ENCODE measurements around the gene HIRA. TPM values are rescaled to one million over a fixed set of nuclear protein-coding genes. Genes with fewer than 3 reads are reported as not detected.

The HIRA gene
- total and polyA plus RNA-seq, 9 of the 15 experiments (the other 6 are each of a cell fraction or from before 2014, with no cell fraction given): 0.96 to 132 (median 58.4) TPM

DNA sequence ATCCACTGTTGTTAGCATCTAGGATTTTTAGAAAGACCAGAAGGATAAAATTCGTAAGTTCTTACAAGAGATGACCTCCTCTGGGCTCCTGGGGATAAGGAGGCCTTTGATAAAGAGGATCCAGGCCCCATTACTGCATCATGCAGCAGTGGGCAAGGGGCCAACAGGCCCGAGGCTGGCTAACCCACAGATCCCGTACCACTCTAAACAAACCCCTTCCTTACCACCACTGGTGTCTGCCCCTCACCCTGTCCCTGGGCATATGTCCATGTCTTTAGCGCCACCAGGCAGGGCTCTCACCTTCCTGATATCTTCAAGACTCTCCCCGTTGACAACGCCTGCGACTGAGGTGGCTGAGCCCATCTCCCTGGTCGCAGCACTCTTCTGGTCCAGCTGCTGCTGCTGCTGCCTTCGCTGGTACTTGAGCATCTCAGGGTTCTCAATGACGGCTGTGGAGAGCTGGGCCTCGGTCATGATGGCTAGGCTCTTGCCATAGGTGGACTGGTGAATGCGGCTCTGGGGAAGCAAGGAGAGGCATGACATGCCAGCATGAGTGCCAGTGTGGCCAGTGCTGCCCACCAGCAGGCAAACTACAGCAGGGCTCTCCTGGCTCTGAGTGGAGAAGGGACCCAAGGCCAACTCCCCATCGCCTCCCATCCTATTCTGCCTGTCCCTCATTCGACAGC lies 46.2 kb downstream of the HIRA start (continued):
- TF ChIP-seq POLR2G (IDR thresholded peaks at IDR 0.05; ENCODE audit: low read depth, low read length) (0 out of 2 replicates have a peak, but pooled peaks have one; percentile 38), ELF1 (tag; IDR thresholded peaks at IDR 0.05) (no peak), NFXL1 (CRISPR knock-in tag; IDR thresholded peaks at IDR 0.05) (no peak), PYGO2 (tag; IDR thresholded peaks at IDR 0.05) (no peak), KHSRP (IDR thresholded peaks at IDR 0.05) (no peak), ZKSCAN8 (CRISPR knock-in tag; IDR thresholded peaks at IDR 0.05) (no peak), TEAD2 (tag; IDR thresholded peaks at IDR 0.05) (no peak), SP2 (IDR thresholded peaks at IDR 0.05; ENCODE audit: extremely low read depth, low read depth, low read length, poor library complexity, severe bottlenecking) (no peak), GTF2A2 (tag; IDR thresholded peaks at IDR 0.05) (no peak), ERF (CRISPR knock-in tag; IDR thresholded peaks at IDR 0.05) (peak; percentile 45; the same call in 1 of the 2 replicates), CBFB (CRISPR knock-in tag; IDR thresholded peaks at IDR 0.05) (peak; percentile 76; the same call in 1 of the 2 replicates), SMARCC2 (IDR thresholded peaks at IDR 0.05; ENCODE audit: low read depth) (no peak), KLF6 (CRISPR knock-in tag; IDR thresholded peaks at IDR 0.05; ENCODE audit: borderline replicate concordance) (no peak), C11orf30 (IDR thresholded peaks at IDR 0.05; ENCODE audit: low read depth) (no peak), NR4A1 (CRISPR knock-in tag; IDR thresholded peaks at IDR 0.05) (no peak), NR4A1 (tag; IDR thresholded peaks at IDR 0.05) (no peak), HCFC1 (IDR thresholded peaks at IDR 0.05; ENCODE audit: low read depth, low read length) (no peak), ZNF354B (CRISPR knock-in tag; IDR thresholded peaks at IDR 0.05) (no peak)
- TF ChIP-seq, protein P1, sequence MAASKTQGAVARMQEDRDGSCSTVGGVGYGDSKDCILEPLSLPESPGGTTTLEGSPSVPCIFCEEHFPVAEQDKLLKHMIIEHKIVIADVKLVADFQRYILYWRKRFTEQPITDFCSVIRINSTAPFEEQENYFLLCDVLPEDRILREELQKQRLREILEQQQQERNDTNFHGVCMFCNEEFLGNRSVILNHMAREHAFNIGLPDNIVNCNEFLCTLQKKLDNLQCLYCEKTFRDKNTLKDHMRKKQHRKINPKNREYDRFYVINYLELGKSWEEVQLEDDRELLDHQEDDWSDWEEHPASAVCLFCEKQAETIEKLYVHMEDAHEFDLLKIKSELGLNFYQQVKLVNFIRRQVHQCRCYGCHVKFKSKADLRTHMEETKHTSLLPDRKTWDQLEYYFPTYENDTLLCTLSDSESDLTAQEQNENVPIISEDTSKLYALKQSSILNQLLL (CRISPR knock-in tag; IDR thresholded peaks at IDR 0.05; ENCODE audit: borderline replicate concordance): no peak
- TF ChIP-seq, protein P2, sequence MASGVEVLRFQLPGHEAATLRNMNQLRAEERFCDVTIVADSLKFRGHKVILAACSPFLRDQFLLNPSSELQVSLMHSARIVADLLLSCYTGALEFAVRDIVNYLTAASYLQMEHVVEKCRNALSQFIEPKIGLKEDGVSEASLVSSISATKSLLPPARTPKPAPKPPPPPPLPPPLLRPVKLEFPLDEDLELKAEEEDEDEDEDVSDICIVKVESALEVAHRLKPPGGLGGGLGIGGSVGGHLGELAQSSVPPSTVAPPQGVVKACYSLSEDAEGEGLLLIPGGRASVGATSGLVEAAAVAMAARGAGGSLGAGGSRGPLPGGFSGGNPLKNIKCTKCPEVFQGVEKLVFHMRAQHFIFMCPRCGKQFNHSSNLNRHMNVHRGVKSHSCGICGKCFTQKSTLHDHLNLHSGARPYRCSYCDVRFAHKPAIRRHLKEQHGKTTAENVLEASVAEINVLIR (CRISPR knock-in tag; IDR thresholded peaks at IDR 0.05): no peak
- TF ChIP-seq, protein P3, sequence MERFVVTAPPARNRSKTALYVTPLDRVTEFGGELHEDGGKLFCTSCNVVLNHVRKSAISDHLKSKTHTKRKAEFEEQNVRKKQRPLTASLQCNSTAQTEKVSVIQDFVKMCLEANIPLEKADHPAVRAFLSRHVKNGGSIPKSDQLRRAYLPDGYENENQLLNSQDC (CRISPR knock-in tag; IDR thresholded peaks at IDR 0.05): no peak
- TF ChIP-seq, protein P4, sequence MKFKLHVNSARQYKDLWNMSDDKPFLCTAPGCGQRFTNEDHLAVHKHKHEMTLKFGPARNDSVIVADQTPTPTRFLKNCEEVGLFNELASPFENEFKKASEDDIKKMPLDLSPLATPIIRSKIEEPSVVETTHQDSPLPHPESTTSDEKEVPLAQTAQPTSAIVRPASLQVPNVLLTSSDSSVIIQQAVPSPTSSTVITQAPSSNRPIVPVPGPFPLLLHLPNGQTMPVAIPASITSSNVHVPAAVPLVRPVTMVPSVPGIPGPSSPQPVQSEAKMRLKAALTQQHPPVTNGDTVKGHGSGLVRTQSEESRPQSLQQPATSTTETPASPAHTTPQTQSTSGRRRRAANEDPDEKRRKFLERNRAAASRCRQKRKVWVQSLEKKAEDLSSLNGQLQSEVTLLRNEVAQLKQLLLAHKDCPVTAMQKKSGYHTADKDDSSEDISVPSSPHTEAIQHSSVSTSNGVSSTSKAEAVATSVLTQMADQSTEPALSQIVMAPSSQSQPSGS (CRISPR knock-in tag; IDR thresholded peaks at IDR 0.05): no peak; the same call in 1 of the 2 replicates
- TF ChIP-seq, protein P5, sequence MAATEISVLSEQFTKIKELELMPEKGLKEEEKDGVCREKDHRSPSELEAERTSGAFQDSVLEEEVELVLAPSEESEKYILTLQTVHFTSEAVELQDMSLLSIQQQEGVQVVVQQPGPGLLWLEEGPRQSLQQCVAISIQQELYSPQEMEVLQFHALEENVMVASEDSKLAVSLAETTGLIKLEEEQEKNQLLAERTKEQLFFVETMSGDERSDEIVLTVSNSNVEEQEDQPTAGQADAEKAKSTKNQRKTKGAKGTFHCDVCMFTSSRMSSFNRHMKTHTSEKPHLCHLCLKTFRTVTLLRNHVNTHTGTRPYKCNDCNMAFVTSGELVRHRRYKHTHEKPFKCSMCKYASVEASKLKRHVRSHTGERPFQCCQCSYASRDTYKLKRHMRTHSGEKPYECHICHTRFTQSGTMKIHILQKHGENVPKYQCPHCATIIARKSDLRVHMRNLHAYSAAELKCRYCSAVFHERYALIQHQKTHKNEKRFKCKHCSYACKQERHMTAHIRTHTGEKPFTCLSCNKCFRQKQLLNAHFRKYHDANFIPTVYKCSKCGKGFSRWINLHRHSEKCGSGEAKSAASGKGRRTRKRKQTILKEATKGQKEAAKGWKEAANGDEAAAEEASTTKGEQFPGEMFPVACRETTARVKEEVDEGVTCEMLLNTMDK (IDR thresholded peaks at IDR 0.05; ENCODE audit: borderline replicate concordance, insufficient read depth, low read depth, low read length, poor library complexity, severe bottlenecking): no peak
